Neural progenitor cell (in vitro differentiated cells): ENCODE results near the gene SLC11A1. TPM values are rescaled to one million over a fixed set of nuclear protein-coding genes. Genes with fewer than 3 reads are reported as not detected.

Experiments
- DNase-seq: peaks from one replicate; pipeline ENCODE4 v3.0.0-alpha.2; 2016; ENCODE audit warnings: low spot score
- H2AFZ ChIP-seq: fragments of 200-600 bp; sonication (generic); replicated peaks from 2 replicates; pipeline ENCODE4 v1.6.1; 2016; ENCODE audit warnings: antibody characterized with exemption
- H3F3A ChIP-seq: fragments of 200-600 bp; sonication (generic); 2 replicates; pipeline ENCODE4 v1.6.1; 2016; ENCODE audit warnings: antibody characterized with exemption, low read depth
- H3K27ac ChIP-seq: fragments of 200-600 bp; sonication (generic); 2 replicates; pipeline ENCODE4 v1.5.1; 2016; ENCODE audit warnings: mild to moderate bottlenecking
- H3K27me3 ChIP-seq: fragments of 200-600 bp; sonication (generic); 2 replicates; pipeline ENCODE4 v1.6.1; 2016; ENCODE audit warnings: mild to moderate bottlenecking, moderate library complexity
- H3K36me3 ChIP-seq: fragments of 200-600 bp; sonication (generic); 2 replicates; pipeline ENCODE4 v1.5.1; 2016
- H3K4me1 ChIP-seq: fragments of 200-600 bp; sonication (generic); 2 replicates; pipeline ENCODE4 v1.6.1; 2016; ENCODE audit warnings: mixed run types
- H3K4me2 ChIP-seq: fragments of 200-600 bp; sonication (generic); 2 replicates; pipeline ENCODE4 v1.6.1; 2016
- H3K4me3 ChIP-seq: fragments of 200-600 bp; sonication (generic); 2 replicates; pipeline ENCODE4 v1.5.1; 2016
- H3K79me2 ChIP-seq: fragments of 200-600 bp; sonication (generic); 2 replicates; pipeline ENCODE4 v1.6.1; 2016; ENCODE audit warnings: low read depth
- H3K9ac ChIP-seq: fragments of 200-600 bp; sonication (generic); 2 replicates; pipeline ENCODE4 v1.6.1; 2016
- H3K9me3 ChIP-seq: fragments of 200-600 bp; sonication (generic); 2 replicates; pipeline ENCODE4 v1.5.1; 2016; ENCODE audit warnings: low read depth
- H4K20me1 ChIP-seq: fragments of 200-600 bp; sonication (generic); 2 replicates; pipeline ENCODE4 v1.6.1; 2016; ENCODE audit warnings: low read depth
- H3K27ac Mint-ChIP-seq: 3 replicates; pipeline ENCODE4 v1.8.0; 2021; ENCODE audit warnings: mixed read lengths
- H3K27me3 Mint-ChIP-seq: 2 replicates; pipeline ENCODE4 v1.8.0; 2022; ENCODE audit warnings: low read depth, mild to moderate bottlenecking, inconsistent platforms, moderate library complexity, mixed read lengths; ENCODE audit not compliant: insufficient read depth
- H3K36me3 Mint-ChIP-seq: 3 replicates; pipeline ENCODE4 v1.8.0; 2021; ENCODE audit warnings: mixed read lengths
- H3K4me1 Mint-ChIP-seq: 3 replicates; pipeline ENCODE4 v1.8.0; 2021; ENCODE audit warnings: mixed read lengths
- H3K4me3 Mint-ChIP-seq: 3 replicates; pipeline ENCODE4 v1.8.0; 2021; ENCODE audit warnings: mild to moderate bottlenecking, moderate library complexity, mixed read lengths
- H3K9me3 Mint-ChIP-seq: 3 replicates; pipeline ENCODE4 v1.8.0; 2020; ENCODE audit warnings: mixed read lengths
- CTCF ChIP-seq: fragments of 200-600 bp; sonication (generic); IDR thresholded peaks from 2 replicates; pipeline ENCODE4 v1.5.1; 2017; ENCODE audit warnings: antibody characterized with exemption, mild to moderate bottlenecking
- EZH2 ChIP-seq: fragments of 200-600 bp; sonication (generic); IDR thresholded peaks from 2 replicates; pipeline ENCODE4 v1.6.1; 2017; ENCODE audit warnings: antibody characterized with exemption, mild to moderate bottlenecking, moderate library complexity
- EZH2phosphoT487 ChIP-seq: fragments of 200-600 bp; sonication (generic); IDR thresholded peaks from 2 replicates; pipeline ENCODE4 v1.6.1; 2017; ENCODE audit warnings: antibody characterized with exemption
- total RNA-seq: library from RNA; depleted of rRNA; stranded (reverse); fragments of >200 nt; gene quantifications from 2 replicates; pipeline ENCODE4 v1.2.3, GENCODE V29; 2015; ENCODE audit warnings: low replicate concordance

The SLC11A1 gene
- total RNA-seq, 1 donor from 2014 or later = not detected

GRCh38 chr2:218362606-218363005 is 19.5 kb upstream of the SLC11A1 start:
- Mint-ChIP-seq H3K27ac (no peak overlapping the region), H3K27me3 (peaks cover 32% of the 10 kb centered on the region), H3K4me3 (no peak overlapping the region), H3K9me3 (peaks cover 2% of the 10 kb centered on the region), H3K36me3 (no peaks in the 10 kb centered on the region), H3K4me1 (peaks cover 22% of the 10 kb centered on the region)
- H3K9me3 ChIP-seq = no peaks in the 10 kb centered on the region
- peaks cover 6% of the 10 kb centered on the region for H3K4me1 ChIP-seq
- no peaks in the 10 kb centered on the region for H4K20me1 ChIP-seq
- TF ChIP-seq EZH2phosphoT487 (no peak), EZH2 (no peak), CTCF (no peak)
- no peak overlapping the region for H3K4me3 ChIP-seq
- no peak for DNase-seq
- no peaks in the 10 kb centered on the region for H3K36me3 ChIP-seq
- H2AFZ ChIP-seq = no peak overlapping the region
- peaks cover 26% of the 10 kb centered on the region for H3F3A ChIP-seq
- no peak overlapping the region for H3K9ac ChIP-seq
- H3K27ac ChIP-seq = no peak overlapping the region
- H3K79me2 ChIP-seq = no peaks in the 10 kb centered on the region
- H3K27me3 ChIP-seq = no peaks in the 10 kb centered on the region
- H3K4me2 ChIP-seq = no peak overlapping the region

- no peak overlapping the region for H3K4me2 ChIP-seq
- no peak overlapping the region for H3K9ac ChIP-seq
- no peaks in the 10 kb centered on the region for H3K36me3 ChIP-seq
- DNase-seq = no peak
- H3F3A ChIP-seq = peaks cover 30% of the 10 kb centered on the region
- H3K9me3 ChIP-seq = no peaks in the 10 kb centered on the region
- Mint-ChIP-seq H3K4me3 (no peak overlapping the region), H3K36me3 (no peaks in the 10 kb centered on the region), H3K9me3 (peaks cover 2% of the 10 kb centered on the region), H3K27ac (no peak overlapping the region), H3K27me3 (peaks cover 31% of the 10 kb centered on the region), H3K4me1 (peaks cover 19% of the 10 kb centered on the region)
- H3K27ac ChIP-seq = no peak overlapping the region
- no peak overlapping the region for H3K4me3 ChIP-seq
- no peaks in the 10 kb centered on the region for H3K27me3 ChIP-seq
- H3K79me2 ChIP-seq = no peaks in the 10 kb centered on the region
- H4K20me1 ChIP-seq = no peaks in the 10 kb centered on the region
- no peak overlapping the region for H2AFZ ChIP-seq
- no peak for TF ChIP-seq EZH2
- no peak for TF ChIP-seq EZH2phosphoT487
- TF ChIP-seq CTCF = no peak
- peaks cover 7% of the 10 kb centered on the region for H3K4me1 ChIP-seq
Measured at GRCh38 chr2:218363736-218364135, 18.3 kb upstream of the SLC11A1 start.

GRCh38 chr2:218364196-218364595 is 17.9 kb upstream of the SLC11A1 start:
- no peak overlapping the region for H3K4me3 ChIP-seq
- no peaks in the 10 kb centered on the region for H3K36me3 ChIP-seq
- Mint-ChIP-seq H3K9me3 (peaks cover 2% of the 10 kb centered on the region), H3K27ac (no peak overlapping the region), H3K36me3 (no peaks in the 10 kb centered on the region), H3K27me3 (peaks cover 35% of the 10 kb centered on the region), H3K4me1 (peaks cover 22% of the 10 kb centered on the region), H3K4me3 (no peak overlapping the region)
- peaks cover 35% of the 10 kb centered on the region for H3F3A ChIP-seq
- no peaks in the 10 kb centered on the region for H3K79me2 ChIP-seq
- H3K27ac ChIP-seq = no peak overlapping the region
- H3K4me1 ChIP-seq = peaks cover 8% of the 10 kb centered on the region
- H3K4me2 ChIP-seq = no peak overlapping the region
- H3K9ac ChIP-seq = no peak overlapping the region
- H2AFZ ChIP-seq = no peak overlapping the region
- TF ChIP-seq EZH2phosphoT487 (no peak), EZH2 (no peak), CTCF (no peak)
- no peaks in the 10 kb centered on the region for H3K9me3 ChIP-seq
- no peaks in the 10 kb centered on the region for H3K27me3 ChIP-seq
- DNase-seq = no peak
- no peaks in the 10 kb centered on the region for H4K20me1 ChIP-seq
